Measurements from ENCODE around the gene TMEM132D. TPM values are rescaled to one million over a fixed set of nuclear protein-coding genes. Genes with fewer than 3 reads are reported as not detected.

TMEM132D gene
- total and polyA plus RNA-seq, 2 of the 4 experiments (the other 2 are of a cell fraction), result not detected

DNA sequence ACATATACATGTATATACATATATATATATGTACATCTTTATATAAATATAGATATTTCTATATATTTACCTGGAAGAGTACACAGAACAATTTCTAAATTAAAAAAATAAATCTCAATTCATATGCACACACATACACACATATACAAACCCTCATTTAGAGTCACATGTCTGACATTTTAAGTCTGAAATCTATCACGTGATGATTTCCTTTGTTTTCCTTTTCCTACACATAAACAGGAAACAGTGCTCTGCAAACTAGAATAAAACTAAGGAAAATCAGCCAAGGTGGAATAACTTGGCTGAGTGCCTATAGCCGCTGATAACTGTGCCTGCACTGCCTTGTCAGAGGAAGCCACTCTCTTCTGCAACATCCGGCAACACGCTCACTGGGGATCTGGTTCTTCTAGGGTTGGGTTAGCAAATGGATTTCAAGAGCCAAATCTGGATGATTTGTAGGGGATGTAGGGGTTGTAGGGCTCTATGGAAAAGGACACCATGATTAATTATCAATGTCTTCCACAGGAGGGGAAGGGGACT is 480.7 kb downstream of the TMEM132D start:
- Histone ChIP-seq H3K9me3 (ENCODE audit: control insufficient read depth, insufficient read depth, low read length) (peaks cover 17% of the 10 kb centered on the region; the same call in 1 of the 2 replicates), H3K4ac (ENCODE audit: low read depth, low read length) (no peak overlapping the region), H4K91ac (ENCODE audit: insufficient read depth, low read depth, low read length) (no peak overlapping the region), H3K56ac (ENCODE audit: extremely low read depth, insufficient read depth, low read length) (no peak overlapping the region), H3K23ac (ENCODE audit: low read depth, low read length) (no peak overlapping the region), H2AK9ac (replicated peaks; ENCODE audit: low read depth, low read length, poor library complexity) (no peak overlapping the region), H3K4me3 (ENCODE audit: insufficient read depth, low read depth, low read length) (no peak overlapping the region), H3K4me1 (ENCODE audit: control insufficient read depth, insufficient read depth, low read length) (no peaks in the 10 kb centered on the region), H2AK5ac (ENCODE audit: low read depth, low read length) (no peak overlapping the region), H3K9ac (ENCODE audit: low read depth, low read length) (no peak overlapping the region), H3K27ac (ENCODE audit: insufficient read depth, low read length) (no peak overlapping the region), H3K27me3 (ENCODE audit: control insufficient read depth, insufficient read depth, low read length) (no peaks in the 10 kb centered on the region), H3K14ac (replicated peaks; ENCODE audit: low read depth, low read length) (no peak overlapping the region), H3K36me3 (ENCODE audit: control insufficient read depth, insufficient read depth, low read length) (no peaks in the 10 kb centered on the region), H2BK5ac (ENCODE audit: low read depth, low read length, poor library complexity, severe bottlenecking) (no peak overlapping the region), H3K18ac (ENCODE audit: low read depth, low read length) (no peak overlapping the region), H3K9me1 (ENCODE audit: insufficient read depth, low read length) (no peaks in the 10 kb centered on the region), H2AFZ (replicated peaks; ENCODE audit: low read length, poor library complexity) (no peak overlapping the region), H4K20me1 (ENCODE audit: insufficient read depth, low read length) (no peaks in the 10 kb centered on the region), H2BK15ac (ENCODE audit: low read depth, low read length) (no peak overlapping the region), H3K4me2 (ENCODE audit: low read depth, low read length) (no peak overlapping the region), H2BK120ac (ENCODE audit: low read depth, low read length) (no peak overlapping the region), H4K8ac (ENCODE audit: low read depth in 2 of 2, low read length in 2 of 2) (no peak overlapping the region), H3K79me1 (ENCODE audit: low read depth in 1 of 2, low read length in 2 of 2) (no peaks in the 10 kb centered on the region), H2BK20ac (ENCODE audit: low read depth, low read length) (no peak overlapping the region), H4K5ac (ENCODE audit: low read depth, low read length) (no peak overlapping the region)
- no CpG with 5 or more reads among the region's 4 CpGs for WGBS, 2 experiments (ENCODE audit: extremely low coverage in 2 of 2, insufficient read length in 1 of 2)
- ChIA-PET POLR2A (ENCODE audit: unreplicated experiment) (no interaction called here), CTCF (no interaction called here)
- in situ Hi-C loops (cut with MboI; ENCODE audit: low sequenced_read_pairs) (no loop called here), dilution Hi-C loops (cut with HindIII; ENCODE audit: low sequenced_read_pairs, unreplicated experiment) (no loop called here), intact Hi-C loops (cut with micrococcal nuclease) (no loop called here)
- DNase-seq (no peak), ATAC-seq (ENCODE audit: low read depth) (no peak)
- no TSS peak for BruUV-seq (replicated peaks)
- TF ChIP-seq RAD21 (IDR thresholded peaks at IDR 0.05; ENCODE audit: low read length) (no peak), NFE2L2 (IDR thresholded peaks at IDR 0.05; ENCODE audit: low read depth, low read length) (no peak), MXI1 (IDR thresholded peaks at IDR 0.05; ENCODE audit: borderline replicate concordance, low read depth, low read length) (no peak), SMC3 (IDR thresholded peaks at IDR 0.05; ENCODE audit: low read depth, low read length) (no peak), RCOR1 (IDR thresholded peaks at IDR 0.05; ENCODE audit: insufficient replicate concordance, low read length) (no peak), USF2 (IDR thresholded peaks at IDR 0.05; ENCODE audit: low read depth, low read length) (no peak), RFX5 (IDR thresholded peaks at IDR 0.05; ENCODE audit: low read depth, low read length) (no peak), CHD1 (IDR thresholded peaks at IDR 0.05; ENCODE audit: low read depth, low read length) (no peak), BHLHE40 (IDR thresholded peaks at IDR 0.05; ENCODE audit: low read depth, low read length) (no peak), CEBPB (IDR thresholded peaks at IDR 0.05; ENCODE audit: low read depth, low read length) (no peak), POLR2A (IDR thresholded peaks at IDR 0.05; ENCODE audit: low read depth, low read length) (no peak), MAZ (IDR thresholded peaks at IDR 0.05; ENCODE audit: borderline replicate concordance, low read depth, low read length) (no peak), CTCF (conservative IDR thresholded peaks at IDR 0.05; ENCODE audit: low read depth, low read length) (no peak), MAFK (IDR thresholded peaks at IDR 0.05; ENCODE audit: low read depth, low read length) (no peak)
- TF ChIP-seq, protein P1, sequence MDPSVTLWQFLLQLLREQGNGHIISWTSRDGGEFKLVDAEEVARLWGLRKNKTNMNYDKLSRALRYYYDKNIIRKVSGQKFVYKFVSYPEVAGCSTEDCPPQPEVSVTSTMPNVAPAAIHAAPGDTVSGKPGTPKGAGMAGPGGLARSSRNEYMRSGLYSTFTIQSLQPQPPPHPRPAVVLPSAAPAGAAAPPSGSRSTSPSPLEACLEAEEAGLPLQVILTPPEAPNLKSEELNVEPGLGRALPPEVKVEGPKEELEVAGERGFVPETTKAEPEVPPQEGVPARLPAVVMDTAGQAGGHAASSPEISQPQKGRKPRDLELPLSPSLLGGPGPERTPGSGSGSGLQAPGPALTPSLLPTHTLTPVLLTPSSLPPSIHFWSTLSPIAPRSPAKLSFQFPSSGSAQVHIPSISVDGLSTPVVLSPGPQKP (IDR thresholded peaks at IDR 0.05; ENCODE audit: borderline replicate concordance, low read depth, low read length), result no peak
